Activated naive CD4-positive, alpha-beta T cell treated with anti-CD3 and anti-CD28 coated beads, Interleukin-2, amount 50 U/mL, for 24 hours (primary cell): Measurements from ENCODE around the gene SARNP.
A peak's percentile ranks its signal among the peaks of the same experiment; 100 is the strongest.

ENCODE experiments used
- H3K27ac Mint-ChIP-seq: one replicate; pipeline ENCODE4 v1.8.0; 2021; ENCODE audit warnings: mild to moderate bottlenecking, mixed read lengths
- H3K27me3 Mint-ChIP-seq: one replicate; pipeline ENCODE4 v1.8.0; 2021; ENCODE audit warnings: mixed read lengths
- H3K36me3 Mint-ChIP-seq: one replicate; pipeline ENCODE4 v1.8.0; 2021; ENCODE audit warnings: mixed read lengths
- H3K4me1 Mint-ChIP-seq: one replicate; pipeline ENCODE4 v1.8.0; 2021; ENCODE audit warnings: mixed read lengths
- H3K4me3 Mint-ChIP-seq: one replicate; pipeline ENCODE4 v1.8.0; 2021; ENCODE audit warnings: mild to moderate bottlenecking, mixed read lengths
- H3K9me3 Mint-ChIP-seq: one replicate; pipeline ENCODE4 v1.8.0; 2021; ENCODE audit warnings: mixed read lengths

SARNP gene

GRCh38 chr12:55728939-55729818 lies 88.3 kb downstream of the SARNP start, which contains the start of gene CD63:
Gene CD63, minus strand, starts transcription at chr12:55729009. Its CDS starts 668 bp downstream, at chr12:55728341.
- H3K27me3 Mint-ChIP-seq = no peaks in the 10 kb centered on the region
- H3K27ac Mint-ChIP-seq = peak within 1 kb of the TSS; percentile 96
- no peaks in the 10 kb centered on the region for H3K36me3 Mint-ChIP-seq
- H3K4me1 Mint-ChIP-seq = peaks cover 46% of the 10 kb centered on the region
- no peaks in the 10 kb centered on the region for H3K9me3 Mint-ChIP-seq
- peak within 1 kb of the TSS; percentile 93 for H3K4me3 Mint-ChIP-seq

GRCh38 chr12:55728186-55728938 lies 89.2 kb downstream of the SARNP start:
- H3K36me3 Mint-ChIP-seq = no peaks in the 10 kb centered on the region
- H3K27me3 Mint-ChIP-seq = no peaks in the 10 kb centered on the region
- peaks cover 46% of the 10 kb centered on the region for H3K4me1 Mint-ChIP-seq
- peak overlapping the region; percentile 82 for H3K4me3 Mint-ChIP-seq
- no peak overlapping the region for H3K27ac Mint-ChIP-seq
- no peaks in the 10 kb centered on the region for H3K9me3 Mint-ChIP-seq

- Mint-ChIP-seq H3K27me3 (no peaks in the 10 kb centered on the region), H3K4me1 (peaks cover 46% of the 10 kb centered on the region), H3K9me3 (no peaks in the 10 kb centered on the region), H3K36me3 (no peaks in the 10 kb centered on the region), H3K4me3 (peak overlapping the region; percentile 82), H3K27ac (peak overlapping the region; percentile 79)
Measured at GRCh38 chr12:55727643-55728185, 89.8 kb downstream of the SARNP start.

GRCh38 chr12:55726971-55727370 lies 90.6 kb downstream of the SARNP start:
- Mint-ChIP-seq H3K27me3 (no peaks in the 10 kb centered on the region), H3K4me3 (peak overlapping the region; percentile 82), H3K9me3 (no peaks in the 10 kb centered on the region), H3K36me3 (no peaks in the 10 kb centered on the region), H3K27ac (peak overlapping the region; percentile 55), H3K4me1 (peaks cover 46% of the 10 kb centered on the region)

- H3K36me3 Mint-ChIP-seq = no peaks in the 10 kb centered on the region
- H3K4me3 Mint-ChIP-seq = no peak overlapping the region
- H3K27me3 Mint-ChIP-seq = no peaks in the 10 kb centered on the region
- H3K4me1 Mint-ChIP-seq = peaks cover 42% of the 10 kb centered on the region
- H3K27ac Mint-ChIP-seq = no peak overlapping the region
- H3K9me3 Mint-ChIP-seq = no peaks in the 10 kb centered on the region
Measured at GRCh38 chr12:55725556-55725955, 92.0 kb downstream of the SARNP start.

GRCh38 chr12:55724940-55725309 lies 92.6 kb downstream of the SARNP start:
- H3K36me3 Mint-ChIP-seq = no peaks in the 10 kb centered on the region
- no peaks in the 10 kb centered on the region for H3K27me3 Mint-ChIP-seq
- no peak overlapping the region for H3K27ac Mint-ChIP-seq
- no peaks in the 10 kb centered on the region for H3K9me3 Mint-ChIP-seq
- H3K4me3 Mint-ChIP-seq = no peak overlapping the region
- peaks cover 36% of the 10 kb centered on the region for H3K4me1 Mint-ChIP-seq

- Mint-ChIP-seq H3K4me1 (peaks cover 30% of the 10 kb centered on the region), H3K27me3 (no peaks in the 10 kb centered on the region), H3K9me3 (no peaks in the 10 kb centered on the region), H3K4me3 (no peak overlapping the region), H3K36me3 (no peaks in the 10 kb centered on the region), H3K27ac (no peak overlapping the region)
Measured at GRCh38 chr12:55724226-55724939, 93.1 kb downstream of the SARNP start.

GRCh38 chr12:55723516-55724225 lies 93.9 kb downstream of the SARNP start:
- Mint-ChIP-seq H3K4me3 (no peak overlapping the region), H3K27ac (no peak overlapping the region), H3K9me3 (no peaks in the 10 kb centered on the region), H3K27me3 (no peaks in the 10 kb centered on the region), H3K4me1 (peaks cover 29% of the 10 kb centered on the region), H3K36me3 (no peaks in the 10 kb centered on the region)

GRCh38 chr12:55722948-55723347 lies 94.6 kb downstream of the SARNP start:
- no peak overlapping the region for H3K4me3 Mint-ChIP-seq
- peaks cover 36% of the 10 kb centered on the region for H3K4me1 Mint-ChIP-seq
- H3K27me3 Mint-ChIP-seq = no peaks in the 10 kb centered on the region
- H3K9me3 Mint-ChIP-seq = no peaks in the 10 kb centered on the region
- H3K27ac Mint-ChIP-seq = no peak overlapping the region
- no peaks in the 10 kb centered on the region for H3K36me3 Mint-ChIP-seq

GRCh38 chr12:55721601-55722213 lies 95.8 kb downstream of the SARNP start:
- H3K27me3 Mint-ChIP-seq = no peaks in the 10 kb centered on the region
- H3K4me3 Mint-ChIP-seq = no peak overlapping the region
- H3K4me1 Mint-ChIP-seq = peaks cover 38% of the 10 kb centered on the region
- H3K36me3 Mint-ChIP-seq = no peaks in the 10 kb centered on the region
- H3K27ac Mint-ChIP-seq = no peak overlapping the region
- no peaks in the 10 kb centered on the region for H3K9me3 Mint-ChIP-seq

GRCh38 chr12:55720894-55721444 lies 96.6 kb downstream of the SARNP start:
- Mint-ChIP-seq H3K27me3 (no peaks in the 10 kb centered on the region), H3K27ac (no peak overlapping the region), H3K4me1 (peaks cover 38% of the 10 kb centered on the region), H3K36me3 (no peaks in the 10 kb centered on the region), H3K9me3 (no peaks in the 10 kb centered on the region), H3K4me3 (no peak overlapping the region)

GRCh38 chr12:55720071-55720564 lies 97.4 kb downstream of the SARNP start, which contains the start of gene RDH5:
Gene RDH5, plus strand, starts transcription at chr12:55720393. Its CDS starts 792 bp downstream, at chr12:55721185.
- H3K4me1 Mint-ChIP-seq = peaks cover 38% of the 10 kb centered on the region
- H3K27ac Mint-ChIP-seq = peak within 1 kb of the TSS; percentile 12
- no peaks in the 10 kb centered on the region for H3K9me3 Mint-ChIP-seq
- H3K36me3 Mint-ChIP-seq = no peaks in the 10 kb centered on the region
- H3K27me3 Mint-ChIP-seq = no peaks in the 10 kb centered on the region
- H3K4me3 Mint-ChIP-seq = no peak within 1 kb of the TSS

- Mint-ChIP-seq H3K36me3 (no peaks in the 10 kb centered on the region), H3K4me1 (peaks cover 31% of the 10 kb centered on the region), H3K27ac (peak overlapping the region; percentile 12), H3K4me3 (no peak overlapping the region), H3K27me3 (no peaks in the 10 kb centered on the region), H3K9me3 (no peaks in the 10 kb centered on the region)
Measured at GRCh38 chr12:55719371-55719770, 98.2 kb downstream of the SARNP start.

- no peaks in the 10 kb centered on the region for H3K36me3 Mint-ChIP-seq
- no peaks in the 10 kb centered on the region for H3K9me3 Mint-ChIP-seq
- peaks cover 31% of the 10 kb centered on the region for H3K4me1 Mint-ChIP-seq
- H3K4me3 Mint-ChIP-seq = no peak overlapping the region
- H3K27me3 Mint-ChIP-seq = no peaks in the 10 kb centered on the region
- no peak overlapping the region for H3K27ac Mint-ChIP-seq
Measured at GRCh38 chr12:55718624-55719275, 98.8 kb downstream of the SARNP start.
